PC-3 (cell line): ENCODE data around the gene EXOC6B. TPM values are rescaled to one million over a fixed set of nuclear protein-coding genes. Genes with fewer than 3 reads are reported as not detected.

Experiments
- ATAC-seq: fragments of 200-7000 bp; cut with Tn5 transposase; 2 replicates; pipeline ENCODE4 v1.9.1; 2020; ENCODE audit warnings: mild to moderate bottlenecking, moderate library complexity
- BruUV-seq: library from RNA; stranded (reverse); fragments of 400-500 nt; replicated peaks from 2 replicates; lab custom pipeline; 2021; lab: Mats Ljungman, UMichigan
- CTCF ChIA-PET: fragments of 300-600 bp; sonication (Branson Sonifier 250); formaldehyde crosslinking; loops from one replicate; lab custom pipeline; 2022; ENCODE audit warnings: antibody characterized with exemption; lab: Charles Lee
- POLR2A ChIA-PET: fragments of 300-600 bp; sonication (Branson Sonifier 250); formaldehyde crosslinking; loops from one replicate; lab custom pipeline; 2022; ENCODE audit warnings: antibody characterized with exemption; ENCODE audit not compliant: unreplicated experiment; lab: Charles Lee
- DNase-seq: peaks from one replicate; pipeline ENCODE4 v3.0.0-alpha.2; 2015
- H2AFZ ChIP-seq: fragments of 300-600 bp; sonication (generic); 2 replicates; pipeline ENCODE4 v1.6.0; 2016; ENCODE audit warnings: antibody characterized with exemption, low read length
- H3F3A ChIP-seq: fragments of 300-600 bp; sonication (generic); one replicate; pipeline ENCODE4 v1.6.0; 2017; ENCODE audit warnings: antibody characterized with exemption, low read length, control low read depth, mild to moderate bottlenecking; ENCODE audit not compliant: unreplicated experiment
- H3K27ac ChIP-seq: fragments of 300-600 bp; sonication (generic); 2 replicates; pipeline ENCODE4 v1.5.1; 2016; ENCODE audit warnings: mild to moderate bottlenecking, low read length
- H3K27me3 ChIP-seq: fragments of 300-600 bp; sonication (generic); 2 replicates; pipeline ENCODE4 v1.6.1; 2016; ENCODE audit warnings: low read length, mixed read lengths
- H3K36me3 ChIP-seq: fragments of 300-600 bp; sonication (generic); 2 replicates; pipeline ENCODE4 v1.6.1; 2016; ENCODE audit warnings: low read depth, mixed run types, low read length, mixed read lengths
- H3K4me1 ChIP-seq: fragments of 300-600 bp; sonication (generic); 2 replicates; pipeline ENCODE4 v1.5.1; 2016; ENCODE audit warnings: low read length; ENCODE audit not compliant: insufficient read depth
- H3K4me2 ChIP-seq: fragments of 300-600 bp; sonication (generic); 2 replicates; pipeline ENCODE4 v1.6.0; 2016; ENCODE audit warnings: low read length
- H3K4me3 ChIP-seq: fragments of 300-600 bp; sonication (generic); 2 replicates; pipeline ENCODE4 v1.5.1; 2016; ENCODE audit warnings: mild to moderate bottlenecking, low read length, mixed read lengths
- H3K79me2 ChIP-seq: fragments of 300-600 bp; sonication (generic); 2 replicates; pipeline ENCODE4 v1.6.1; 2017; ENCODE audit warnings: low read length, mixed read lengths
- H3K9ac ChIP-seq: fragments of 300-600 bp; sonication (generic); 2 replicates; pipeline ENCODE4 v1.6.0; 2016; ENCODE audit warnings: mild to moderate bottlenecking, low read length
- H3K9me2 ChIP-seq: fragments of 300-600 bp; sonication (generic); replicated peaks from 2 replicates; pipeline ENCODE4 v1.6.1; 2016; ENCODE audit warnings: mixed run types, low read length, mixed read lengths
- H3K9me3 ChIP-seq: fragments of 300-600 bp; sonication (generic); 2 replicates; pipeline ENCODE4 v1.6.1; 2016; ENCODE audit warnings: low read length, mixed read lengths
- H4K20me1 ChIP-seq: fragments of 300-600 bp; sonication (generic); 2 replicates; pipeline ENCODE4 v1.6.1; 2016; ENCODE audit warnings: low read length, mixed read lengths
- CTCF ChIP-seq: fragments of 300-600 bp; sonication (generic); conservative IDR thresholded peaks from 2 replicates; pipeline ENCODE4 v1.5.1; 2017; ENCODE audit warnings: antibody characterized with exemption, low read depth, mild to moderate bottlenecking, low read length
- EZH2 ChIP-seq: fragments of 300-600 bp; sonication (generic); IDR thresholded peaks from one replicate; pipeline ENCODE4 v1.6.1; 2017; ENCODE audit warnings: antibody characterized with exemption, mild to moderate bottlenecking, low read length; ENCODE audit not compliant: unreplicated experiment
- EZH2phosphoT487 ChIP-seq: fragments of 300-600 bp; sonication (generic); IDR thresholded peaks from 2 replicates; pipeline ENCODE4 v1.6.1; 2018; ENCODE audit warnings: mild to moderate bottlenecking, antibody characterized with exemption, low read length, borderline replicate concordance
- intact Hi-C: fragments of 100-400 bp; cut with micrococcal nuclease; formaldehyde crosslinking; loops from 2 replicates; pipeline ENCODE4 v1.9.0; 2023
- total RNA-seq: library from RNA; depleted of rRNA; stranded (reverse); fragments of >200 nt; gene quantifications from 2 replicates; pipeline ENCODE4 v1.2.3, GENCODE V29; 2014

Gene EXOC6B
- total RNA-seq, 1 experiment from 2014 or later, result 13.9 TPM

- Histone ChIP-seq H3K36me3 (no peaks in the 10 kb centered on the region), H3F3A (no peaks in the 10 kb centered on the region), H3K9me2 (no peaks in the 10 kb centered on the region), H3K79me2 (no peaks in the 10 kb centered on the region), H3K27ac (no peak overlapping the region), H4K20me1 (no peaks in the 10 kb centered on the region), H2AFZ (no peak overlapping the region), H3K27me3 (no peaks in the 10 kb centered on the region), H3K4me3 (no peak overlapping the region), H3K9me3 (no peaks in the 10 kb centered on the region), H3K4me1 (peaks cover 7% of the 10 kb centered on the region), H3K9ac (no peak overlapping the region), H3K4me2 (no peak overlapping the region)
- no TSS peak for BruUV-seq
- no peak for DNase-seq
- ChIA-PET POLR2A (no interaction called here), CTCF (no interaction called here)
- intact Hi-C loops, result no loop called here
- TF ChIP-seq EZH2, result no peak
- no peak for TF ChIP-seq CTCF
- no peak for TF ChIP-seq EZH2phosphoT487
- no peak for ATAC-seq
Measured at GRCh38 chr2:72135921-72136320, 689.9 kb downstream of the EXOC6B start.

- Histone ChIP-seq H2AFZ (no peak overlapping the region), H3K4me2 (no peak overlapping the region), H3K27me3 (no peaks in the 10 kb centered on the region), H3K9ac (no peak overlapping the region), H3K4me1 (peaks cover 7% of the 10 kb centered on the region), H4K20me1 (no peaks in the 10 kb centered on the region), H3K79me2 (no peaks in the 10 kb centered on the region), H3K36me3 (no peaks in the 10 kb centered on the region), H3K9me2 (no peaks in the 10 kb centered on the region), H3K27ac (no peak overlapping the region), H3F3A (no peaks in the 10 kb centered on the region), H3K4me3 (no peak overlapping the region), H3K9me3 (no peaks in the 10 kb centered on the region)
- intact Hi-C loops, result no loop called here
- no peak for DNase-seq
- TF ChIP-seq EZH2phosphoT487, result no peak
- TF ChIP-seq CTCF, result no peak
- TF ChIP-seq EZH2, result no peak
- ChIA-PET POLR2A (no interaction called here), CTCF (no interaction called here)
- no peak for ATAC-seq
- BruUV-seq, result no TSS peak
Measured at GRCh38 chr2:72134997-72135800, 690.6 kb downstream of the EXOC6B start.

DNA sequence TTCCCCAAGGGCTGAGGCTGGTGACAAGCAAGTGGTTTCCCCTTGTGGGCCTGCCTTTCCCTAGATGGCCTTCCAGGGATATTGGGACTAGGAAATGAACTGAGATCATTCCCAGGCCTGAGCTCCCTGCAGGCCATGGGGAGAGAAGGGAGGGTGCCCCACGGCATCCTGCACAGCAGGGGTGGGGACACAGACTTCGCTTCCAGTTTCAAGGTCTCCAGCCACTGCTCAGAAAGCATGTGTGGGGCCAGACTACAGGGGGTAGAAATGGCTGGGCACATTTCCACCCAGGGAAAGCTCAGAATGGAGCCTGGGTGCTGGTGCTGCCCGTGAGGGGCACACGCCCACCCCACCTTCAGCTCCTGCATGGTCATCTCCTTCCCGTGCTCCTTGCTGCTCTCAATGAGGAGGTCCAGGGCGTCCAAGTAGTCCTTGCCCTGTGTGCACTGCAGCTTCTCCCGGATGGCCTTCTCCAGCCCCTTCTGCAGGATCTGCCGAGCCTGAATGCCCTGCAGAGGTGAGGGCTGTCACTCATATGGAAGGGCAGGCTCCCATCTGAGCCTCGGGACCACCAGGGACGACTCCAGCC, 691.3 kb downstream of the EXOC6B start:
- Histone ChIP-seq H3K27me3 (no peaks in the 10 kb centered on the region), H3K4me1 (peaks cover 7% of the 10 kb centered on the region), H2AFZ (no peak overlapping the region), H3K27ac (no peak overlapping the region), H3K4me2 (no peak overlapping the region), H3K36me3 (no peaks in the 10 kb centered on the region), H3K4me3 (no peak overlapping the region), H3K79me2 (no peaks in the 10 kb centered on the region), H3K9ac (no peak overlapping the region), H3K9me3 (no peaks in the 10 kb centered on the region), H4K20me1 (no peaks in the 10 kb centered on the region), H3F3A (no peaks in the 10 kb centered on the region), H3K9me2 (no peaks in the 10 kb centered on the region)
- intact Hi-C loops, result no loop called here
- POLR2A ChIA-PET, result interaction anchor here (0.5 kb wide), 1 partner anchor 876 kb away, joined by 3 read pairs; no protein-coding TSS in a partner anchor
- ATAC-seq, result no peak
- no TSS peak for BruUV-seq
- no peak for TF ChIP-seq EZH2phosphoT487
- TF ChIP-seq EZH2, result no peak
- no peak for TF ChIP-seq CTCF
- CTCF ChIA-PET, result no interaction called here
- no peak for DNase-seq
